ENCODE results near the gene HCK.

Gene HCK

DNA sequence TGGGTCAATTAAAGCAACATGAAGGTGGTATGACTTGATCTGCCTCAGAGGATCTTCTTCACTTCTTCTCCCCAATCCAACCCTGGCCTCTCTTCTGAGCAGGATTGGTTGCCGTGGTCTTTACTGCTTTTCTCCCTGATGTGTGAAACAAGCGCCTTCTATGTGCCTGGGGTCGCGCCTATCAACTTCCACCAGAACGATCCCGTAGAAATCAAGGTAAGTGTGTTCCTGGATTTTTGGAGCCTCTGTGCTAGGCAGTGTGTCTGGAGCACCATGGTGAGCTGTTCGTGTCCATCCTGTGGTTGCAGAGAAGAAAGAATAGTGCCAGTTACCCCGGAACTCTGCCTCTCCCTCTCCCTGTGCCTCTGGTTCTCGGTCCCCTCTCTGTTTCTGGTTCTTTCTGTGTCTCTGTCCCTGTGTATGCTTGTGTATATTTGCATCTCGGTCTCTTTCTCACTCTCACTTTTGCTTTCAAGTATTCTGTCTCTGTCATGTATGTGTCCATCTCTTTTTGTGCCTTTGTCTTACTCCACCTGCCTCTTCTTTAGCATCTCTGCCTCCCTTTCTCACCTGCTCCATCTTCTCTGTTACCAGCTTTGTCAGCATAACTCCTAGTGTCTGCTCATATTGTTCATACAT, 81.0 kb downstream of the HCK start:
- no peak for FAIRE-seq

DNA sequence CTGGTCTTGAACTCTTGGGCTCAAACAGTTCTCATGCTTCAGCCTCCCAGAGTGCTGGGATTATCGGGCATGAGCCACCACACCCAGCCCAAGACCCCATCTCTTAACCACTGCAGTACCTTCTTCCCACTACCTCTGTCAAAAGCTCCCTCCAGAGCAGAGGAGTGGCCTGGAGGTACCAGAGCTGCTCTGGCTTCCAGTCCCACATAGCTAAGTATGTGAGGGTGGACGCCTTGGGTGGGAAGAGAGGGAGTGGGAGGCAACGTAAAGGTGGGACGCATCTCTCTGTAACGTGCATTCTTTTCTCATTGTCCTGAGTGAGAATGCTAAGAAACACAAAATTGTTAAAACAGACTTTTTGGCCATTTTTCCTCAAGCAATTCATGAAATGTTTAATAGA, 82.0 kb downstream of the HCK start:
- no peak for FAIRE-seq

DNA sequence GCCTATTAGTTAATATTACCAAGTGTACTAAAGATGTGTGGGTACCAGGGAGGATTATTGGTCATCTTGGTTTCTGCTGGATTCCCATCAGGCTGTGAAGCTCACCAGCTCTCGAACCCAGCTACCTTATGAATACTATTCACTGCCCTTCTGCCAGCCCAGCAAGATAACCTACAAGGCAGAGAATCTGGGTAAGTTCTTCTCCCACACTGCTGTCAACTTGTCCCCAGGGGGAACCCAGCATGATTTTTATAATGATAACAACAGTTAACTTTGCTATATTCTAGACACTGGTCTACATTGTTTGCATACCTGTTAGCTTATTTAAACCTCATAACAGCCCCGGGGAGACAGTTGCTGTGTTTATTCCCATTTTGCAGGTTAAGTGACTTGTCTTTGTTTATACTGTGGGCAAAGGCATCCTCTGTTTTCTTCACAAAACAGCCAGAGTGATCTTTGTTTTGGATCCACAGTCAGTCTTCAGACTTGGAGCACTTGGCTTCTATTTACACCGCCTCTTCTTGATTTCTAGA, 84.0 kb downstream of the HCK start:
- no peak for FAIRE-seq

DNA sequence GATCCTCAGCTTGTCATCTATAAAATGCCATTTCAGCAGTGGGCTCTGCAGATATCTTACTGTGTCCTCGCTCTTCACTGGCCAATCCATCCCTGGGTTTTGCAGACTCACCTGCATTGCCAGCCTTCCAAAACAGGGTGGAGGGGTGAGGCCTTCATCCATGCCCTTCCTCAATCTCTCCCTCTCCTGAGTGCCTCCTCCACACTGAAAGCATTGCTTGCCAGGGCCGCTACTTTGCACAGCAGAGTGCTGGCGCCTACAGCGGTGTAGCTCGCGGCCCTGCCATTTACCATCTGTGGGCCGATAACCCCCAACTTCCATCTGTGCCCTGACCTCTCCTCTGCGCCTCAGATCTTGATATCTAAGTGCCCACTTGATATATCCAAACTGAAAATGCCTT, 86.9 kb downstream of the HCK start:
- FAIRE-seq, result no peak

DNA sequence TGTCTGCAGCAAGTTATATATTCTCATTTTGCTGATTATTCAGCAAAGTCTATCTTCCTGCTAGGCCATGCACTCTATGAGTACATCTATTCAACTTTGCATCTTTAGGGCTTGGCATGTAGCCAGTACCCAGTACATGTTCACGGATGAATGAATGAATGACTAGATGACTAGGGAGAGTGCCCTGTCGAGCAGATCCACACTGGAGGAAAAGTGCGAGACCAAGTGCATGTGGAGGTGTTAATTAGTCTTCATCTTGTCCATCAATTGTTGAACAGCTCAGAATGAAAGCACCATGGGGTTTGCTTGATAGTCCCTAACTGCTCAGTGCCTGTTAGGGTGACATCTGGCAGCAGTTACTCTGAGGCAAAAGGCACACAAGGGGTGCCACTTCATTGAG, 87.9 kb downstream of the HCK start:
- no peak for FAIRE-seq

DNA sequence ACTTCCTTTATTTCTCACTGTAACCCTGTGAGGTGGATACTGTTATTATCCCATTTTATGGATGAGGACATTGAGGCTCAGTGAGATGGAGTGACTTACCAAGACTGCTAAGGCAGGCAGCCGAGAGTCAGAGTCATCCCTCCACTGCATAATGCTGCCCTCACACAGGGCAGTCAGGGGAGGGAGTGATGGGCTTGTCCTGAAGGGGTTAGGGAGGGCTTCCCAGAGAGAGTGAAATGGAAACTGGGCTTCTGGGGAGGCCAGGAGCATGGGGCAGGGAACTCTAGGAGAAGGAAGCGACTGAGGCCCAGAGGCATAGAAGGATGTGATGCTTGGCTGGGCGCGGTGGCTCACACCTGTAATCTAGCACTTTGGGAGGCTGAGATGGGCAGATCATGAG, 88.6 kb downstream of the HCK start:
- no peak for FAIRE-seq

DNA sequence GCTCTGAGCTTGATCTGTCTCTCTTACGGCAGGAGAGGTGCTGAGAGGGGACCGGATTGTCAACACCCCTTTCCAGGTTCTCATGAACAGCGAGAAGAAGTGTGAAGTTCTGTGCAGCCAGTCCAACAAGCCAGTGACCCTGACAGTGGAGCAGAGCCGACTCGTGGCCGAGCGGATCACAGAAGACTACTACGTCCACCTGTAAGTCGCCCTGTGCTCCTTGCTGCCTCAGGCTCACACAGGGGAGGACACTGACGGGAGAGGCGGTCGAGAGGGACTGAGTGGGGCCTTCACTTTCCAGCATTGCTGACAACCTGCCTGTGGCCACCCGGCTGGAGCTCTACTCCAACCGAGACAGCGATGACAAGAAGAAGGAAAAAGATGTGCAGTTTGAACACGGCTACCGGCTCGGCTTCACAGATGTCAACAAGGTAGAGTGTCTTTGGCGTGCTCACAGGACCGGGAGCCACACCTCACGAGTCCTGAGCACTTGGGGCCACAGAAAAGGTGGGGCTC, 89.5 kb downstream of the HCK start:
- no peak for FAIRE-seq

DNA sequence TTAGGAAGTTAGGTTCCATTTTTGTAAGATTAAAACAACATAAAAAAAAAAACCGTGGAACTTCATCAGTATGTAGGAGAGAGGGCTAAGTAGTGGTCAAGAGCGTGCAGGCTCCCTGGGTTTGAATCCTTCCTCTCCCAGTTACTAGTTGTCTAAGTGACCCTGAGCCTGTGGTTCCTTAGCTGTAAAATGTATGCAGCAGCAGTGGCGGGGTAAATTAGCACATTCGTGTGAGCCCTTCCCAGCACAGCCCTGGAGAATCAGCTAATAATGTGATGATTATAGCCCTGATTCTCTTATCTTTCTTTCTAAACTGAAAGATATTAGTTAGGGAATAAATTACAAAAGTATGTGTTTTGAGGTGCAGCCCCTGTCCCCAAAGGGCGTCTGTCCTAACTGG, 90.0 kb downstream of the HCK start:
- no peak for FAIRE-seq

DNA sequence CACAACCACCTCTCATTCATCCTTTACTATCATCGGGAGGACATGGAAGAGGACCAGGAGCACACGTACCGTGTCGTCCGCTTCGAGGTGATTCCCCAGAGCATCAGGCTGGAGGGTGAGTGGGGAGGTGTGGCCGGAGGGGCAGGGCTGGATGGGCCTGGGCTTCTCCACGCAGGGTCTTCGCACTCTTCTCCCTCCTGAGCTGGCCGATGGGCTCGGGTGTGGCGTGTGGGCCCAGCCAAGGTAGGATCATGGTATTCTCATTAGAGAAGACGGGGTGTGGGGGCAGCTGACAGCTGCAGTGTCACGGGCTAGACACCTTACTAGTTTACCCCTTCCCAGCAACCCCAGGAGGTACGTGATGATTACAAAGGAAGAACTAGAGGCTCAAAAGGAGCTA, 90.9 kb downstream of the HCK start:
- no peak for FAIRE-seq

DNA sequence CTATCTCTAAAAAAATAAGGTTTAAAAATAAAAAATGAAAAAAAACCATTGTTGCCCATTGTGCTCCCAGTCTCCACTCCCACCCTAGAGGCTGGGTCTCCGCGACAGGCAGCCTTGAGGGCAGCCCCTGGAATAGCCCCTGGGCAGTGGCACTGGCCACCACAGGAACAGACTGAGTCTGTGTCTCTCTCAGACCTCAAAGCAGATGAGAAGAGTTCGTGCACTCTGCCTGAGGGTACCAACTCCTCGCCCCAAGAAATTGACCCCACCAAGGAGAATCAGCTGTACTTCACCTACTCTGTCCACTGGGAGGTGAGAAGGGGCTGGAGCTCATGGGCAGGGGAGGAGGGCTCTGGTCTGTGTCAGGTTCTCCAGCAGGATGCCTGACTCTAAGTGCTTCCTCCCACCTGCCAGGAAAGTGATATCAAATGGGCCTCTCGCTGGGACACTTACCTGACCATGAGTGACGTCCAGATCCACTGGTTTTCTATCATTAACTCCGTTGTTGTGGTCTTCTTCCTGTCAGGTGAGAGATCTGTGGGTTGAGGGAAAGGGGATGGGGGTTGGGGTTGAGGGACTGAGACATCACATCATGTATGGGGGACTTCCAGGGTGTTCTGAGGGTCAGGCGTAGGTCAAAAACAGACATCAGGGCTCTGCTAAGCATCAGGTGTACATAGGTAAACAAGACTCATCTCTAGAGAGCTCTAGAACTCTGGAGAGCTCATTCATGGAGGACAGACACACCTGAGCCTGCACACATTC, 93.0 kb downstream of the HCK start:
- FAIRE-seq, result no peak

DNA sequence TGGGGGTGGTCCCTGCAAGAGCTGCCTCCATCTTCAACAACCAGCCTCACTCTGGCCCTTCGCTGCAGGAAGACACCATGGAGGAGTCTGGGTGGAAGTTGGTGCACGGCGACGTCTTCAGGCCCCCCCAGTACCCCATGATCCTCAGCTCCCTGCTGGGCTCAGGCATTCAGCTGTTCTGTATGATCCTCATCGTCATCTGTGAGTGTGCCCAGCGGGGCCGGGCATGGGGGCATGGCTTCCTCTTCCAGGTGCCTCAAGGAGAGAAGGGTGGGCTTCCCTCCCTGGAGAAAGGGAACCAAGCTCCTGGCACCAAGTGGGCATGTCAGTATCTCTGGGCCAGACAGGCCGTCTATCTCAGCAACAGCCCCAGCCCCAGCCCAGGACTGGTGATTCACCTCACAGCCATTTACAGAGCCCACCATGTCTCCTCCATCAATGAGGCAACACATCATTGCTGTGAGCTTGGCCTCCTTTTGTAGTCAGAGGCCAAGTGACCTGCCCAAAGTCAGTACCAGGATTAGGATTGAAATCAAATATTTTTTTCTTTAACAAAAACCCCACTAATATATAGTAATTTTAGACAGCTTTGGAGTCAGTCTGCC, 97.6 kb downstream of the HCK start:
- no peak for FAIRE-seq

DNA sequence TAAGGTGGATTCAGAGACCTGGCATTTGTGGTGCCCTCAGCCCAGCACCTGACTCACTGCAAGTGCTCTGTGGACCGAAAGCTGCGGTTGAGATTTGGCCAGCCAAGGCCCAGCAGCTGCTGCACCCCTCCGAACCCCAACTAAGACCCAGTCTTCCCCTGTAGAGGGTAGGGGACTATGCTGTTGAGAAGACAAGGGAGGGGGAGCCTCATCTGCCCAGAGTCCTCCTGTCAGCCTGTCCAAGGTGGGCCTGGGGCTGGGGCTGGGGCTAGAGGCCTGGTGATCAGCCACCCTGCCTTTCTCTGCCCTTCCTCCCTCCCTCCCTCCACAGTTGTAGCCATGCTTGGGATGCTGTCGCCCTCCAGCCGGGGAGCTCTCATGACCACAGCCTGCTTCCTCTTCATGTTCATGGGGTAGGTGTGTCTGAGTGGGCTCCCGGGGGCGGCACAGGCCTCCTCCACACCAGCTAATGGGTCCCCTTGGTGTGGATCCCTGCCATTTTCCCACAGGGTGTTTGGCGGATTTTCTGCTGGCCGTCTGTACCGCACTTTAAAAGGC, 98.3 kb downstream of the HCK start:
- FAIRE-seq, result no peak

Data from colon (tissue), 2 donors.